ENCODE results near the gene CCDC50.

Gene CCDC50

GRCh38 chr3:191328962-191329653 is at the start of gene CCDC50:
Gene CCDC50, plus strand, starts transcription at chr3:191329394. Its CDS starts 281 bp downstream, at chr3:191329675.
- peak; percentile 42 to 86 for DNase-seq

- DNase-seq: no peak
Measured at GRCh38 chr3:191280111-191280510, 49.1 kb upstream of the CCDC50 start.

- no peak for DNase-seq
Measured at GRCh38 chr3:191280882-191281281, 48.3 kb upstream of the CCDC50 start.

DNA sequence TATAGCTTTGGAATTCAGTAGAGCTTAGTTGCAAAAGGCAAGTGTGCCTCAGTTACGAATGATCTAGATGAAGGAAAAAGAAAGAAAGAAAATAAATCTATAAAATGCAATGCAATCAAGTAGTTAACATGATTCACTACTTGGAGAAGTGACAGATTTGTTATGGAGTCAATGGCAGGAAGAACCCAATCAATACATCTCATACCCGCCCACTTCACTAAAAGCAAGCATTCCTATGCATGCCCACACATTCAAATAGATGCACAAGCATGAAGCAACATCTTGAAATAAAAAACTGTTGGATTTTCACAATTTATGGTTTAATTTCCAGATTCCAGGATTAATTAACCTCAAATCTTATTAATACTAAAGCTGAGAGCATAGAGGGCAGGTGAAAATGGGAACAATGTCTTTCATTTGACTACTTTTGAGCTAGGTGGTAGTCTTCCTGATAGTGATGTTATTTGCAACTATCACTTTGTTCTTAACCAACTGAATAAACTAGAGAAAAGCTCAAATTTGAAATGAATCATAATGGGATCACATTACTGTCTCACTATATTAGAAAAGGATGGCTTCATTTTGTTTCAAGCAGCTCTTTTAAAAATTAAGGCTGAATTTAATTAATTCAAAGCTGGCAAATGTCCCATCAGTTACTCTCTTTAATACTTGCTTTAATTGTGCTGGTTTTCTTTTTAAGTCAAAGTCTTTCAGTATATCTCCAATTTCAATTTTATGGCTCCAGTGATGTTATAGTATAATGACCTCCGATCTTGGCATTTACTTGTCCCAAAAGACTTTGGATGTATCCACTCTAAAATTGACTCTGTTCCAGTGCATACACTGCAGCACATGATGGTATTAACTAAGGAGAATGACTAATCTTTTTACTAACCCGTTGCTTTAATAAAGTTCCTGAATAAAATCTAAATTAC is 46.7 kb upstream of the CCDC50 start:
- DNase-seq: no peak

- DNase-seq: no peak
Measured at GRCh38 chr3:191283400-191283799, 45.8 kb upstream of the CCDC50 start.

- DNase-seq: no peak
Measured at GRCh38 chr3:191290311-191291025, 38.7 kb upstream of the CCDC50 start.

- no peak for DNase-seq
Measured at GRCh38 chr3:191292243-191293015, 36.8 kb upstream of the CCDC50 start.

GRCh38 chr3:191294291-191294690 is 34.9 kb upstream of the CCDC50 start:
- no peak for DNase-seq

DNA sequence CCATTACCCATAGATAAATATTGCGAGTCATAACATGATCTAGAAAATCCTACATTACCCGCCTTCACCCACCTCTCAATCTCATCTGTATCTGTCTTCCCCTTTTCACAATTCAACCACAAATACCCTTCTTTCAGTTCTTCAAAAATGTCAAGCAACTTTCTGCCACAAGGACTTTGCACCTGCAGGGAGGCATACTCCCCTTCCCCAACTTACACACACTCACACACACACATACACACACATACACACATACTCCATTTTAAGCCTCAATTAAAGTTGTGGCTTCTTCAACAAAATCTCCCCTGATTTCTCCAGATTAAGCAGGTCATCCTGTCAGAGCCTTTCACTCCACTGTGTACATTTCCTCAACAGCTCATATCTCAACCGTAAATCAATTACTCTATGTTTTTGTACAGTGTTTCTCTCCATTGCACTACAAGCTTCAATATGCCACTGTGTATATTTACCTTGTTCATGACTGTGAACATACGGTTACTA is 33.1 kb upstream of the CCDC50 start:
- peak in 1 of 2 experiments; percentile 68 for DNase-seq

DNA sequence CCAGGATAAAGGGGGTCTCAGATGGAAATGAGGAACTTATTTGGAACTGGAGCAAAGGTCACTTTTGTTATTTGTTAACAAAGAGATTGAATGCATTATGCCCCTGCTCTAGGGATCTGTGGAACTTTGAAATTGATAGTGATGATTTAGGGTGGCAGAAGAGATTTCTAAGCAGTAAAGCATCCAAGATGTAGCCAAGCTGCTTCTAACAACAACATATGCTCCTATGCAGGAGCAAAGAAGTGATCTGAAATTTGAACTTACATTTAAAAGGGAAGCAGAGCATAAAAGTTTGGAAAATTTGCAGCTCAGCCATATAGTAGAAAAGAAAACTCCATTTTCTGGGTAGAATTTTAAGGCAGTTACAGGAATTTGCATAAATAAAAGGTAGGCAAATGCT is 30.3 kb upstream of the CCDC50 start:
- peak in 1 of 2 experiments; percentile 31 for DNase-seq

- DNase-seq: no peak
Measured at GRCh38 chr3:191300422-191300821, 28.8 kb upstream of the CCDC50 start.

DNA sequence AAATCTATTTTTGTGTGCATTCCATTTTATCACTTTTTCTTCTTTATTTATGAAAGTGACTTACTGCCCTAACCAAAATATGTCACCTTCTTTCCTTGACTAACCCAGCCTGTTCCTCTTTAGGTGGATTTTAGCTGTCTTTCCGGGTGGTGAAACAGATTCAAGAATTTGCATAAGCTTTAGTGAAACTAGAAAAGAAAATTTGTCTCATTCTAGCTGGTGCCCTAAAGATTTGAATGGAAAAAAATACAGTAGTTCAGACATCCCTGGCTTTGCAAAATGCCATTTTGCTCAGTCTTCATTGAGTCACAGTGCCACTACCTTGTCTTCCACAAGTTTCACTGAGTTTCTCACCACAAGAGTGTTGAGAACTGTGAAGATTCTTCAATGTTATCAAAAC is 28.2 kb upstream of the CCDC50 start:
- peak; percentile 19 to 50 for DNase-seq

DNA sequence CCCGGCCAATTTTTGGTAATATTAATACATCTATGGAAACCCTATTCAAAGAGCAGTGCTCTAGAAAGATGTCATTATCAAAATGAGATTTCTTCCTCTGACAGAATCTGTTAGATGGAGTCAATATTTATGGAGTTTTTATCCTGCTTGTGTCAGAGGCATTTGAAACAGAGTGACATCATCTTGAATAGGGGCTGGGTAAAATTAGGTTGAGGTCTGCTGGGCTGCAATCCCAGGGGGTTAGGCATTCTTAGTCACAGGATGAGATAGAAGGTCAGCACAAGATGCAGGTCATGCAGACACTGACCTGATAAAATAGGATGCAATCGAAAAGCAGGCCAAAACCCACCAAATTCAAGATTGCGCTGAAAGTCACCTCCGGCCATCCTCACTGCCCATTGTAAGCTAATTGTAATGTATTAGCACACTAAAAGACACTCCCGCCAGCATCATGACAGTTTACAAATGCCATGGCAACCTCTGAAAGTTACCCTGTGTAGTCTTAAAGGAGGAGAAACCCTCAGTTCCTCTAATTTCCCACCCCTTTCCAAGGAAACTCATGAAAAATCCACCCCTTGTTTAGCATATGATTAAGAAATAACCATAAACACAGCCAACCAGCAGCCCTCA is 27.3 kb upstream of the CCDC50 start:
- no peak for DNase-seq

- DNase-seq: no peak
Measured at GRCh38 chr3:191302451-191302850, 26.7 kb upstream of the CCDC50 start.

DNA sequence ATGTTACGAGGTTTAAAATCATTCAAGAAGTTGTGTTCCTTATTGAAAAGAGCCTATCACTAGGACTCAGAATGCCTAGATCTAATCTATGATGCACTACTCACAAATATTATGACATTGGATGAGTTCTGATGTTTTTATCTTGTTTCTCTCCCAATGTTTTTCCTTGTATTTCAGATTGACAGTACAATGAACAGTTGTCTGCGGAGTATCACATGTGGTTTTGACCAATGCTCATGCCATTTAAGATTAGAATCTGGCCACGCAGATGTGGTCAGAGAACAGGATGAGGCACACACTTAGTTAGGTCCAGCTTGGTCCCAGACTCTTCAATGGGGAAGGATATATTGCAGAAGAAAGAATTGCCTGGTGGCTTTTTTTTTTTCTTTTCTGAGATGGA is 25.6 kb upstream of the CCDC50 start:
- no peak for DNase-seq

DNA sequence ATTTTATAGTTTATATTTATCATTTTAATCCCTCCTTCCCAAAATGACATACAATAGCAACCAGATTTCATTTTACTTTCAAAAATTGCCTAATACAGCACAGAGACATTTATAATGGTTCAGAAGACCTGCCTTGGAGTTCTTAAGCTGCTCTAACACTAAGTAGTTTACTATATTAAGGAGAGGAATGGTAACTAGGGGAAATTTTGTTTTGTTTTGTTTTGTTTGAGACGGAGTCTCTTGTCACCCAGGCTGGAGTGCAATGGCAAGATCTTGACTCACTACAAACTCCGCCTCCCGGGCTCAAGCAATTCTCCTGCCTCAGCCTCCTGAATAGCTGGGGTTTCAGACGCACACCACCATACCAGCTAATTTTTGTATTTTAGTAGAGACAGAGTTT is 22.8 kb upstream of the CCDC50 start:
- DNase-seq: no peak

DNA sequence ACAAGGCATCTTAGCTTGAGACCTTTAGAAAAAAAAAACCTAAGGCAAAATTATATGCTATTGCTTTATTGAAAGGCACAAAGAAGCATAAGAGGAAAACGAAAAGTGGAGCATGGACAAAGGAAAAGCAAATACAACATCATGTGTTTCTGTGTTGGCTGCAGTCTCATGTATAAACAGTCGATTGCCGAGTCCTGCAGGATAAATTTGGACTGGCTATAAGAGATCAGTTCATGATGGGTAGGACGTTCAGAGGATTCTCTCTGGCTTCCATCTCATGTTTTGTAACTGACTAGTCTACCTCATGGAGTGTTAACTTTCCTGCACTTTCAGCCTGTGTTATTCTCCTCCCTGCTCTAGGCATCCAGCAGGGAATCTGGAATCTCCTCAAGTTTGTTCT is 21.9 kb upstream of the CCDC50 start:
- no peak for DNase-seq

- DNase-seq: no peak
Measured at GRCh38 chr3:191313296-191313695, 15.9 kb upstream of the CCDC50 start.

GRCh38 chr3:191314109-191314728 is 15.0 kb upstream of the CCDC50 start:
- DNase-seq: no peak

DNA sequence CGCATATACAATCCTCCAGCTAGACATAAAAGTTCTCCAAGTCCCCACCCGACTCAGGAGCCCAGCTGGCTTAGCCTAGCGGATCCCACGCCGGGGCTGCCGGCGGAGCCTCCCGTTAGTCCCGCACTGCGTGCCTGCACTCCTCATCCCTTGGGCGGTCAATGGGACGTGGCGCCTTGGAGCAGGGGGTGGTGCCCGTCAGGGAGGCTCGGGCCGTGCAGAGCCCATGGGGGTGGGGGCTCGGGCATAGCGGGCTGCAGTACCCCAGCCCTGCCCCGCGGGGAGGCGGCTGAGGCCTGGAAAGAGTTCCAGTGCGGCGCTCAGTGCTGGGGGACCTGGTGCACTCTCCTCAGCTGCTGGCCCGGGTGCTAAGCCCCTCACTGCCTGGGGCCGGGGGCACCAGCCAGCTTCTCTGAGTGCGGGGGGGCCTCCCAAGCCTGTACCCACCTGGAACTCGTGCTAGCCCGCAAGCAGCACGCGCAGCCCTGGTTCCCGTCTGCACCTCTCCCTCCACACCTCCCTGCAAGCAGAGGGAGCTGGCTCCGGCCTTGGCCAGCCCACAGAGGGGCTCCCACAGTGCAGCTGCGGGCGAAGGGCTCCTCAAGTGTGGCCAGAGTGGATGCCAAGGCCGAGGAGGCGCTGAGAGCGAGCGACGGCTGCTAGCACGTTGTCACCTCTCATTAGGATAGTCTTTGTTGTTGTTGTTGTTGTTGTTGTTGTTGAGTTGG is 12.2 kb upstream of the CCDC50 start:
- no peak for DNase-seq

DNA sequence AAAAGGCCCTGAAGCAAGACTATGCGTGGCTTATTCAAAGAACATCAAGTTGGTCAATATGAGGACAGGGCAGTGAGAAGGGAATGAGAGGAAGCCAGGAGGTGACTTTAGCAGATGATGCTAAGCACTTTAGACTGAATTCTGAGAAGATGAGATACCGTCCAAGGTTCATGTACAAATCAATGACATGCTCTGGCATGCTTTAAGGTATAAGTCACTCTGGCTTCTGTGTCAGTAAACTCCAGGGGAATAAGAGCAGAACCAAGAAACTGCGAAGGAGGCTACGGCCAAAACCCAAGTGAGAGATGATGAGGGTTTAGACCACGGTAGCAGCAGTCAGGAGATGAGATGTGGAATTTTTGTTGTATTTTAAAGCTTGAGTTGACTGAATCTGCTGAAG is 8.9 kb upstream of the CCDC50 start:
- no peak for DNase-seq

Measured in NCI-H526 (cell line).